GM12865 (cell line): ENCODE data around the gene PRKCH.
A peak's percentile ranks its signal among the peaks of the same experiment; 100 is the strongest.

Experiments
- DNase-seq: peaks from one replicate; pipeline ENCODE4 v3.0.0; 2010; ENCODE audit warnings: low read depth
- H3K4me3 ChIP-seq: 2 replicates; pipeline ENCODE4 v1.5.1; 2011; ENCODE audit warnings: mild to moderate bottlenecking, low read depth, low read length, control low read depth
- CTCF ChIP-seq: IDR thresholded peaks from 2 replicates; pipeline ENCODE4 v1.5.1; 2011; ENCODE audit warnings: low read length, control low read depth, low read depth, inconsistent platforms; ENCODE audit not compliant: insufficient read depth; ENCODE audit errors: missing control alignments

PRKCH gene

GRCh38 chr14:61518403-61518802, 197.0 kb downstream of the PRKCH start:
- TF ChIP-seq CTCF: no peak
- DNase-seq: peak; percentile 67
- H3K4me3 ChIP-seq: no peak overlapping the region

- no peak overlapping the region for H3K4me3 ChIP-seq
- no peak for TF ChIP-seq CTCF
- DNase-seq: no peak
These were observed 197.7 kb downstream of the PRKCH start for GRCh38 chr14:61519106-61519505.

- no peak for DNase-seq
- no peak overlapping the region for H3K4me3 ChIP-seq
- TF ChIP-seq CTCF: no peak
These were observed 198.4 kb downstream of the PRKCH start for GRCh38 chr14:61519735-61520134.

- TF ChIP-seq CTCF: no peak
- no peak overlapping the region for H3K4me3 ChIP-seq
These were observed 199.2 kb downstream of the PRKCH start for GRCh38 chr14:61520576-61520975.

GRCh38 chr14:61521773-61522172, 200.4 kb downstream of the PRKCH start:
- TF ChIP-seq CTCF: no peak
- DNase-seq: no peak
- H3K4me3 ChIP-seq: no peak overlapping the region

More at GRCh38 chr14:61520576-61520975, 199.2 kb downstream of the PRKCH start:
- no peak for DNase-seq

- TF ChIP-seq CTCF: no peak
- H3K4me3 ChIP-seq: no peak overlapping the region
- no peak for DNase-seq
These were observed 202.4 kb downstream of the PRKCH start for GRCh38 chr14:61523751-61524150.

- H3K4me3 ChIP-seq: no peak overlapping the region
- no peak for TF ChIP-seq CTCF
- DNase-seq: no peak
These were observed 202.9 kb downstream of the PRKCH start for GRCh38 chr14:61524211-61524806.
